Naive B cell (primary cell): ENCODE measurements around the gene GPR149. TPM values are rescaled to one million over a fixed set of nuclear protein-coding genes. Genes with fewer than 3 reads are reported as not detected.

Experiments
- ATAC-seq, 2 donors: fragments of 150-1000 bp; cut with Tn5 transposase; 2 replicates each; pipeline ENCODE4 v1.10.0; 2021; ENCODE audit warnings: low read depth in 2 of 2, mild to moderate bottlenecking in 2 of 2, moderate library complexity in 2 of 2
- DNase-seq: peaks from one replicate; pipeline ENCODE4 v3.0.0; 2022
- H3K27ac Mint-ChIP-seq, 6 donors: one replicate each; pipeline ENCODE4 v1.8.0; 2020 to 2022; ENCODE audit warnings: mild to moderate bottlenecking in 6 of 6, mixed read lengths in 6 of 6, moderate library complexity in 5 of 6, inconsistent platforms in 2 of 6
- H3K27me3 Mint-ChIP-seq, 3 donors: one replicate each; pipeline ENCODE4 v1.8.0; 2021 to 2022; ENCODE audit warnings: mixed read lengths in 3 of 3, mild to moderate bottlenecking in 1 of 3
- H3K36me3 Mint-ChIP-seq, 2 donors: one replicate each; pipeline ENCODE4 v1.8.0; 2020 to 2022; ENCODE audit warnings: mixed read lengths in 2 of 2, inconsistent platforms in 1 of 2, mild to moderate bottlenecking in 1 of 2
- H3K4me1 Mint-ChIP-seq, 3 donors: one replicate each; pipeline ENCODE4 v1.8.0; 2020 to 2022; ENCODE audit warnings: mixed read lengths in 3 of 3, inconsistent platforms in 1 of 3, mild to moderate bottlenecking in 1 of 3, moderate library complexity in 1 of 3
- H3K4me3 Mint-ChIP-seq, 8 donors: one replicate each; pipeline ENCODE4 v1.8.0; 2020 to 2022; ENCODE audit warnings: mild to moderate bottlenecking in 8 of 8, mixed read lengths in 8 of 8, moderate library complexity in 8 of 8, inconsistent platforms in 2 of 8
- H3K9me3 Mint-ChIP-seq, 7 donors: one replicate each; pipeline ENCODE4 v1.8.0; 2020 to 2022; ENCODE audit warnings: mixed read lengths in 7 of 7, mild to moderate bottlenecking in 5 of 7, inconsistent platforms in 2 of 7, moderate library complexity in 1 of 7
- polyA plus RNA-seq, 6 donors: library from polyadenylated mRNA; unstranded; fragments of 300-500 nt; fragmentation: Illumina TruSeq; gene quantifications; one replicate each; pipeline ENCODE4 v1.2.3, GENCODE V29; 2021; ENCODE audit warnings: low read depth in 6 of 6

The GPR149 gene
- polyA plus RNA-seq, 6 donors from 2014 or later = not detected

GRCh38 chr3:154398084-154398967 is 31.7 kb downstream of the GPR149 start:
- H3K4me3 Mint-ChIP-seq = no peak overlapping the region
- peaks cover 0 to 3% (median 0%) of the 10 kb centered on the region in 7 donors for H3K9me3 Mint-ChIP-seq
- no peaks in the 10 kb centered on the region for H3K4me1 Mint-ChIP-seq
- H3K27me3 Mint-ChIP-seq = peaks cover 0 to 4% (median 0%) of the 10 kb centered on the region in 3 donors
- DNase-seq (no peak), ATAC-seq (no peak)
- H3K36me3 Mint-ChIP-seq = no peaks in the 10 kb centered on the region
- H3K27ac Mint-ChIP-seq = no peak overlapping the region

GRCh38 chr3:154389861-154390260 is 40.1 kb downstream of the GPR149 start:
- Mint-ChIP-seq H3K27me3 (peaks cover 0 to 8% (median 8%) of the 10 kb centered on the region in 3 donors), H3K27ac (no peak overlapping the region), H3K9me3 (peaks cover 0 to 7% (median 3%) of the 10 kb centered on the region in 7 donors), H3K4me3 (no peak overlapping the region), H3K36me3 (no peaks in the 10 kb centered on the region), H3K4me1 (no peaks in the 10 kb centered on the region)
- ATAC-seq (no peak), DNase-seq (no peak)

- H3K27me3 Mint-ChIP-seq = peaks cover 3 to 12% (median 8%) of the 10 kb centered on the region in 3 donors
- no peaks in the 10 kb centered on the region for H3K4me1 Mint-ChIP-seq
- no peak overlapping the region for H3K4me3 Mint-ChIP-seq
- H3K27ac Mint-ChIP-seq = no peak overlapping the region
- DNase-seq (no peak), ATAC-seq (no peak)
- H3K9me3 Mint-ChIP-seq = no peaks in the 10 kb centered on the region
- H3K36me3 Mint-ChIP-seq = no peaks in the 10 kb centered on the region
Measured at GRCh38 chr3:154384479-154384878, 45.5 kb downstream of the GPR149 start.

- DNase-seq = no peak
- H3K27me3 Mint-ChIP-seq = peaks cover 0 to 4% (median 0%) of the 10 kb centered on the region in 3 donors
- ATAC-seq = no peak
- H3K9me3 Mint-ChIP-seq = no peaks in the 10 kb centered on the region
- H3K4me3 Mint-ChIP-seq = no peak overlapping the region
- H3K4me1 Mint-ChIP-seq = no peaks in the 10 kb centered on the region
- H3K27ac Mint-ChIP-seq = no peak overlapping the region
- H3K36me3 Mint-ChIP-seq = no peaks in the 10 kb centered on the region
Measured at GRCh38 chr3:154378311-154378710, 51.7 kb downstream of the GPR149 start.

- ATAC-seq (no peak), DNase-seq (no peak)
- Mint-ChIP-seq H3K9me3 (peaks cover 0 to 17% (median 4%) of the 10 kb centered on the region in 7 donors), H3K27me3 (peaks cover 5 to 9% (median 9%) of the 10 kb centered on the region in 3 donors), H3K27ac (peak overlapping the region in 1 of 6 donors; percentile 73), H3K4me3 (peak overlapping the region in 1 of 8 donors; percentile 27), H3K4me1 (no peaks in the 10 kb centered on the region), H3K36me3 (no peaks in the 10 kb centered on the region)
Measured at GRCh38 chr3:154367221-154367620, 62.8 kb downstream of the GPR149 start.

- DNase-seq (no peak), ATAC-seq (no peak)
- Mint-ChIP-seq H3K36me3 (no peaks in the 10 kb centered on the region), H3K27me3 (peaks cover 5 to 9% (median 9%) of the 10 kb centered on the region in 3 donors), H3K27ac (no peak overlapping the region), H3K9me3 (peaks cover 0 to 17% (median 4%) of the 10 kb centered on the region in 7 donors), H3K4me3 (no peak overlapping the region), H3K4me1 (no peaks in the 10 kb centered on the region)
Measured at GRCh38 chr3:154364849-154365248, 65.1 kb downstream of the GPR149 start.

GRCh38 chr3:154361099-154361498 is 68.9 kb downstream of the GPR149 start:
- H3K4me3 Mint-ChIP-seq = no peak overlapping the region
- no peaks in the 10 kb centered on the region for H3K4me1 Mint-ChIP-seq
- H3K36me3 Mint-ChIP-seq = peaks cover 0 to 1% of the 10 kb centered on the region in 2 donors
- peaks cover under 1 to 20% (median 4%) of the 10 kb centered on the region in 7 donors for H3K9me3 Mint-ChIP-seq
- peaks cover 5 to 9% (median 5%) of the 10 kb centered on the region in 3 donors for H3K27me3 Mint-ChIP-seq
- peak overlapping the region in 1 of 6 donors; percentile 21 for H3K27ac Mint-ChIP-seq
- no peak for ATAC-seq
- DNase-seq = no peak

GRCh38 chr3:154356009-154356408 is 74.0 kb downstream of the GPR149 start:
- no peak overlapping the region for H3K27ac Mint-ChIP-seq
- peaks cover 0 to 5% of the 10 kb centered on the region in 2 donors for H3K36me3 Mint-ChIP-seq
- DNase-seq = no peak
- H3K27me3 Mint-ChIP-seq = peaks cover 0 to 17% (median 4%) of the 10 kb centered on the region in 3 donors
- H3K9me3 Mint-ChIP-seq = peaks cover 0 to 14% (median 2%) of the 10 kb centered on the region in 7 donors
- ATAC-seq = no peak
- no peaks in the 10 kb centered on the region for H3K4me1 Mint-ChIP-seq
- H3K4me3 Mint-ChIP-seq = no peak overlapping the region

GRCh38 chr3:154349223-154349622 is 80.8 kb downstream of the GPR149 start:
- H3K9me3 Mint-ChIP-seq = peaks cover 0 to 3% (median 0%) of the 10 kb centered on the region in 7 donors
- H3K4me3 Mint-ChIP-seq = no peak overlapping the region

GRCh38 chr3:154345422-154346122 is 84.4 kb downstream of the GPR149 start:
- H3K4me3 Mint-ChIP-seq = no peak overlapping the region
- H3K4me1 Mint-ChIP-seq = no peaks in the 10 kb centered on the region
- H3K9me3 Mint-ChIP-seq = no peaks in the 10 kb centered on the region
- DNase-seq = no peak
- H3K36me3 Mint-ChIP-seq = no peaks in the 10 kb centered on the region
- H3K27me3 Mint-ChIP-seq = peaks cover 0 to 28% (median 8%) of the 10 kb centered on the region in 3 donors
- no peak for ATAC-seq
- no peak overlapping the region for H3K27ac Mint-ChIP-seq

More at GRCh38 chr3:154349223-154349622, 80.8 kb downstream of the GPR149 start:
- H3K27me3 Mint-ChIP-seq = peaks cover 0 to 40% (median 11%) of the 10 kb centered on the region in 3 donors
- ATAC-seq (no peak), DNase-seq (no peak)
- no peak overlapping the region for H3K27ac Mint-ChIP-seq
- no peaks in the 10 kb centered on the region for H3K36me3 Mint-ChIP-seq
- H3K4me1 Mint-ChIP-seq = no peaks in the 10 kb centered on the region

- ATAC-seq = no peak
- Mint-ChIP-seq H3K36me3 (no peaks in the 10 kb centered on the region), H3K27me3 (peaks cover 4 to 20% (median 4%) of the 10 kb centered on the region in 3 donors), H3K27ac (no peak overlapping the region), H3K9me3 (no peaks in the 10 kb centered on the region), H3K4me3 (no peak overlapping the region), H3K4me1 (no peaks in the 10 kb centered on the region)
- no peak for DNase-seq
Measured at GRCh38 chr3:154338570-154338969, 91.4 kb downstream of the GPR149 start.

GRCh38 chr3:154338008-154338407 is 92.0 kb downstream of the GPR149 start:
- Mint-ChIP-seq H3K36me3 (no peaks in the 10 kb centered on the region), H3K4me3 (no peak overlapping the region), H3K4me1 (no peaks in the 10 kb centered on the region), H3K27me3 (peaks cover 4 to 14% (median 4%) of the 10 kb centered on the region in 3 donors), H3K9me3 (no peaks in the 10 kb centered on the region), H3K27ac (no peak overlapping the region)
- DNase-seq (no peak), ATAC-seq (no peak)

GRCh38 chr3:154334973-154335420 is 95.0 kb downstream of the GPR149 start:
- Mint-ChIP-seq H3K4me1 (no peaks in the 10 kb centered on the region), H3K36me3 (no peaks in the 10 kb centered on the region), H3K27me3 (peaks cover 2 to 17% (median 4%) of the 10 kb centered on the region in 3 donors), H3K27ac (no peak overlapping the region), H3K9me3 (no peaks in the 10 kb centered on the region), H3K4me3 (no peak overlapping the region)
- ATAC-seq (peak; percentile 33 to 34), DNase-seq (peak; percentile 21)
